OCI-LY1 (cell line): Measurements from ENCODE around the gene RERE.

Source experiments
- EZH2 ChIP-seq: fragments of 200-600 bp; sonication (generic), shearing (Covaris generic); IDR thresholded peaks from 2 replicates; pipeline ENCODE4 v1.8.0; 2017; ENCODE audit warnings: borderline replicate concordance, mixed run types, mild to moderate bottlenecking, antibody characterized with exemption, low read length, moderate library complexity, mixed read lengths
- TF ChIP-seq, protein P1 (sequence below): fragments of 200-600 bp; sonication (generic), shearing (Covaris generic); IDR thresholded peaks from 2 replicates; pipeline ENCODE4 v1.5.1; 2017; ENCODE audit warnings: mild to moderate bottlenecking, antibody characterized with exemption, low read length, moderate library complexity, mixed read lengths

DNA sequence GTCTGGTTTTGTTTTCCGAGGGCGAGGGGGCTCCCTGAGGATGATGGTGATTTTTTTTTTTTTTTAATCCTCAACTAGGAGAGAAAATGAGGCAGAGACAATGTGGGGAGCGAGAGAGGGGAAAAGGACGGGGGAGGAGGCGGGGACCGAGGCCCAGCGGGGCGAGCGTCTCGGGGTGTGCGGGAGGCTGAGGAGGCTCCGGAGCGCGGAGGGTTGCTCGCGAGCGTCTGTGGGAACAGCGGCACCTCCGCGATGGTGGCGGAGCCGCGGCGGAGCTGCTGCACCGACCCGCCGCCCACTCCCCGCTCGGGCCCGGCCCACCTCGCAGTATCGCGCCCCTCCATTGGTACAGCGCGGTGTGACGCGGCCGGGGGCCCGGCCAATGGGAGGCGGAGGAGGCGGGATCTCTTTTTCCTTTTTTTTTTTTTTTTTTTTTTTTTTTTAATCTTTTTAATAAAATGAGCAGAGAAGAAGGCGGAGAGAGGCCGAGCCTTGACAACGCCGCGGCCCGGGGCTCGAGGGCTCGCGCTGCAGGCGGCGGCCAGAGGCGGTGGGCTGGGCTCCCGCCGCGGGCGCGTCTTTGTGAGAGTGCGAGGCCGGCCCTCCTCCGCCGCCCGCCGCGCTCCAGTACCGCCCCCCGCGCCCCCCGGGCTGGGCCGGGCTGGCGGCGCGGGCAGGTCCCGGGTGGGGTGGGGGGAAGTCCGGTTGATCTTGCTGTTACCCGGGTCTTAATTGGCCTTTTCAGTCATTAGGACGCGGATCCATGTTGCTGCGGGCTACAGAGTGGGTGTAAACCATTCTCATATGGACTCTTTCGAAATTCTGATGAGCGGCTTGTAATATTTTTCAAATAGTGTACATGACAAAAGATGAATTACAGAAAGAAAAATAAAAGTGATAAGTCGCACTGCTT lies at the start of gene RERE:
- TF ChIP-seq, protein P1, sequence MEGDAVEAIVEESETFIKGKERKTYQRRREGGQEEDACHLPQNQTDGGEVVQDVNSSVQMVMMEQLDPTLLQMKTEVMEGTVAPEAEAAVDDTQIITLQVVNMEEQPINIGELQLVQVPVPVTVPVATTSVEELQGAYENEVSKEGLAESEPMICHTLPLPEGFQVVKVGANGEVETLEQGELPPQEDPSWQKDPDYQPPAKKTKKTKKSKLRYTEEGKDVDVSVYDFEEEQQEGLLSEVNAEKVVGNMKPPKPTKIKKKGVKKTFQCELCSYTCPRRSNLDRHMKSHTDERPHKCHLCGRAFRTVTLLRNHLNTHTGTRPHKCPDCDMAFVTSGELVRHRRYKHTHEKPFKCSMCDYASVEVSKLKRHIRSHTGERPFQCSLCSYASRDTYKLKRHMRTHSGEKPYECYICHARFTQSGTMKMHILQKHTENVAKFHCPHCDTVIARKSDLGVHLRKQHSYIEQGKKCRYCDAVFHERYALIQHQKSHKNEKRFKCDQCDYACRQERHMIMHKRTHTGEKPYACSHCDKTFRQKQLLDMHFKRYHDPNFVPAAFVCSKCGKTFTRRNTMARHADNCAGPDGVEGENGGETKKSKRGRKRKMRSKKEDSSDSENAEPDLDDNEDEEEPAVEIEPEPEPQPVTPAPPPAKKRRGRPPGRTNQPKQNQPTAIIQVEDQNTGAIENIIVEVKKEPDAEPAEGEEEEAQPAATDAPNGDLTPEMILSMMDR, result no peak
- TF ChIP-seq EZH2, result no peak
